Measurements from ENCODE around the gene LRRC3.
"Not testable (repeated sequence)": the region's sequence is repeated elsewhere in the genome, so short reads cannot be mapped to it uniquely, and the experiment has no call there.

Gene LRRC3

GRCh38 chr21:44459712-44460440 is 4.6 kb downstream of the LRRC3 start:
- no peak for DNase-seq

GRCh38 chr21:44460441-44460755 is 5.1 kb downstream of the LRRC3 start:
- DNase-seq, result no peak

- no peak for DNase-seq
Measured at GRCh38 chr21:44461005-44461404, 5.7 kb downstream of the LRRC3 start.

GRCh38 chr21:44461464-44462001 is 6.2 kb downstream of the LRRC3 start:
- peak; percentile 50 for DNase-seq

- DNase-seq, result no peak
Measured at GRCh38 chr21:44462086-44462833, 7.0 kb downstream of the LRRC3 start.

- no peak for DNase-seq
Measured at GRCh38 chr21:44462834-44463200, 7.5 kb downstream of the LRRC3 start.

GRCh38 chr21:44463724-44464123 is 8.4 kb downstream of the LRRC3 start:
- no peak for DNase-seq

GRCh38 chr21:44464351-44464750 is 9.0 kb downstream of the LRRC3 start:
- DNase-seq, result no peak

GRCh38 chr21:44466351-44466954 is 11.1 kb downstream of the LRRC3 start:
- DNase-seq, result no peak

GRCh38 chr21:44466996-44467858 is 11.9 kb downstream of the LRRC3 start:
- no peak for DNase-seq

GRCh38 chr21:44467859-44468195 is 12.5 kb downstream of the LRRC3 start:
- no peak for DNase-seq

- no peak for DNase-seq
Measured at GRCh38 chr21:44471341-44471740, 16.0 kb downstream of the LRRC3 start.

GRCh38 chr21:44471996-44472395 is 16.7 kb downstream of the LRRC3 start:
- DNase-seq, result no peak

GRCh38 chr21:44473915-44474555 is 18.7 kb downstream of the LRRC3 start:
- DNase-seq, result no peak

- DNase-seq, result no peak
Measured at GRCh38 chr21:44475266-44475845, 20.0 kb downstream of the LRRC3 start.

GRCh38 chr21:44477131-44477530 is 21.8 kb downstream of the LRRC3 start:
- DNase-seq, result no peak

GRCh38 chr21:44477712-44478111 is 22.4 kb downstream of the LRRC3 start:
- DNase-seq, result no peak

- no peak for DNase-seq
Measured at GRCh38 chr21:44478124-44478800, 23.0 kb downstream of the LRRC3 start.

GRCh38 chr21:44478801-44479167 is 23.5 kb downstream of the LRRC3 start:
- DNase-seq, result no peak

GRCh38 chr21:44479556-44480199 is 24.4 kb downstream of the LRRC3 start:
- DNase-seq, result not testable (repeated sequence)
